Activated T-cell treated with anti-CD3 and anti-CD28 coated beads, Interleukin-2, amount 50 U/mL, for 72 hours (primary cell): ENCODE measurements around the gene GRIP2. TPM values are rescaled to one million over a fixed set of nuclear protein-coding genes. Genes with fewer than 3 reads are reported as not detected.
A peak's percentile ranks its signal among the peaks of the same experiment; 100 is the strongest.

Experiments used
- ATAC-seq, 2 donors: fragments of 150-1000 bp; cut with Tn5 transposase; replicated peaks in 1 of 2; 2 replicates each; pipeline ENCODE4 v1.10.0; 2021; ENCODE audit warnings: moderate library complexity in 2 of 2, mild to moderate bottlenecking in 1 of 2
- DNase-seq, 2 donors: peaks; one replicate each; pipeline ENCODE4 v3.0.0; 2021 to 2022; ENCODE audit warnings: mixed read lengths in 1 of 2
- H3K27ac Mint-ChIP-seq: one replicate; pipeline ENCODE4 v1.8.0; 2022; ENCODE audit warnings: mild to moderate bottlenecking, moderate library complexity, mixed read lengths
- H3K27me3 Mint-ChIP-seq: one replicate; pipeline ENCODE4 v1.8.0; 2022; ENCODE audit warnings: low read depth, mixed read lengths
- H3K36me3 Mint-ChIP-seq, 2 donors: one replicate each; pipeline ENCODE4 v1.8.0; 2022; ENCODE audit warnings: mixed read lengths in 2 of 2, mild to moderate bottlenecking in 1 of 2; ENCODE audit not compliant: insufficient read depth in 2 of 2
- H3K4me1 Mint-ChIP-seq: one replicate; pipeline ENCODE4 v1.8.0; 2022; ENCODE audit warnings: low read depth, mixed read lengths
- H3K4me3 Mint-ChIP-seq, 2 donors: one replicate each; pipeline ENCODE4 v1.8.0; 2022; ENCODE audit warnings: mild to moderate bottlenecking in 2 of 2, mixed read lengths in 2 of 2, moderate library complexity in 2 of 2
- H3K9me3 Mint-ChIP-seq, 2 donors: one replicate each; pipeline ENCODE4 v1.8.0; 2022; ENCODE audit warnings: mixed read lengths in 2 of 2
- total RNA-seq, 2 donors: library from RNA; stranded (reverse); gene quantifications; one replicate each; pipeline ENCODE4 v1.2.3, GENCODE V29; 2022

Gene GRIP2
- total RNA-seq, 2 donors from 2014 or later, result 0.07 TPM; not detected in 1

DNA sequence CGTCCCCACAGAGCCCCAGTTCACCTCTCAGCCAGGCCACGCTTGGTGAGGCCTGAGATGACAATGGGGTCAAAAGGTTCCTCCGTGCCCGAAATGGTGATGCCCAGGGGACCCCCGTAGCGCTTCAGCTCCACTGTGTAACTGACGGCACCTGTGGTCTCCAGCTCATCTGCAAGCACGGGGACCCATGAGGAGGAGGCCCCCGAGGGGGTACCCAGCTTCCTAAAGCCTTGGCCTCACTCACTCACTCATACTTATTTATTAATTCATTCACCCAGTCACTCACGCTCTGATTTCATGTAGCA, 30.4 kb downstream of the GRIP2 start:
- ATAC-seq (no peak), DNase-seq (no peak)
- Mint-ChIP-seq H3K4me3 (no peak overlapping the region), H3K27ac (no peak overlapping the region), H3K4me1 (peaks cover 8% of the 10 kb centered on the region), H3K36me3 (no peaks in the 10 kb centered on the region), H3K9me3 (no peaks in the 10 kb centered on the region), H3K27me3 (no peaks in the 10 kb centered on the region)

DNA sequence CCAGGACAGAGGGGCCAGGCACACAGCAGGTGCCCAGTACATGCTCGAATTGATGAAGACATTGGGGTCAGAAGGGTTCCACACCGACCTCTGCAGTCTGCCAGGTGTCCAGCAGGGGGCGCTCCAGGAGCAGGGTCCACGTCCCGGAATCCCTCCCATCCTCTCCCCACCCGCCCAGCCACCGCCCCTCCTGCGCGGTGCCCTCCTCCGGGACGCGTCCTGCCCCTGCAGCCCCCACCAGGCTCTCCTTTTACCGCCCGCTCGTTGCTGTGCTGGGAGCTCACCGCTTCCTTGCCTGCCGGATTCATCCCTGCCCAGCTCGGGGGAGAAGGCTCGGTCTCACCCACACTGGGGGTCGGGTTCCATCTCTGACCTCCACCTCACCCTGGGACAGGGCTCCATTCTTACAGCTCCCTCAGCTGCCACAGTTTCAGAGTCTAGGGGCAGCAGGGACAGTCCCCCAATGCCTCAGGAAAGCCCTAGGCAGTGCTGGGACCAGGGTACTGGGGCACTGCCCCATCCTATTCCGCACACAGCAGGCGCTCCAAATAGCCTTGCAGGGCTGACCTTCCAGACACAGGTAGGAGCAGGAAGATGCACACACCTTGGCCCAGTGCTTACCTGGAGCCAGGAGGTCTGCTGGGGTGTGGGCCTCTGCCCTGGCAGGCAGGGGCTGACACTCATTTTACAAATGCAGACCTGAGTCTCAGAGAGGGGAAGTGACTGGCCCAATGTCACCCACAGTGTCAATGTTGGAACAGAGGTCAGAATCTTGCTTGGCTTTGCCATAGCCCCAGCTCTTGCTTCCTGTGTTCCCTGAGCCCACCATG, 31.0 kb downstream of the GRIP2 start:
- Mint-ChIP-seq H3K27ac (no peak overlapping the region), H3K9me3 (no peaks in the 10 kb centered on the region), H3K36me3 (no peaks in the 10 kb centered on the region), H3K27me3 (no peaks in the 10 kb centered on the region), H3K4me3 (no peak overlapping the region), H3K4me1 (peaks cover 8% of the 10 kb centered on the region)
- peak; percentile 75 to 83 for DNase-seq
- ATAC-seq, result peak; percentile 66 to 72

DNA sequence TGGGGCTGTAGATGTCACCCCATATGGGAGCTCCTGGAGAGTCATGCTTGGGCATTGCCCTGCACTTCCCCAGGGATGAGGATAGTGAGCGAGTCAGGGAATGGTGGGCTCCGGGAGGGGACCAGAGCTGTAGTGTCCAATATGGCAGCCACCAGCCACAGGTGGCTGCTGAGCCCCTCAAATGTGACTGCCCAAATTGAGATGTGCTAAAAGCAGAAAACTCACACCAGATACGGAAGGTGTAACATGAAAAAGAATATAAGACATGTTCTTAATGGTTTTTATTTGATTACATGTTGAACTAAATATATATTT, 31.7 kb downstream of the GRIP2 start:
- H3K36me3 Mint-ChIP-seq, result no peaks in the 10 kb centered on the region
- H3K27ac Mint-ChIP-seq, result no peak overlapping the region
- ATAC-seq (no peak), DNase-seq (no peak)
- peaks cover 0 to 2% of the 10 kb centered on the region in 2 donors for H3K9me3 Mint-ChIP-seq
- H3K27me3 Mint-ChIP-seq, result no peaks in the 10 kb centered on the region
- H3K4me3 Mint-ChIP-seq, result no peak overlapping the region
- H3K4me1 Mint-ChIP-seq, result peaks cover 8% of the 10 kb centered on the region

DNA sequence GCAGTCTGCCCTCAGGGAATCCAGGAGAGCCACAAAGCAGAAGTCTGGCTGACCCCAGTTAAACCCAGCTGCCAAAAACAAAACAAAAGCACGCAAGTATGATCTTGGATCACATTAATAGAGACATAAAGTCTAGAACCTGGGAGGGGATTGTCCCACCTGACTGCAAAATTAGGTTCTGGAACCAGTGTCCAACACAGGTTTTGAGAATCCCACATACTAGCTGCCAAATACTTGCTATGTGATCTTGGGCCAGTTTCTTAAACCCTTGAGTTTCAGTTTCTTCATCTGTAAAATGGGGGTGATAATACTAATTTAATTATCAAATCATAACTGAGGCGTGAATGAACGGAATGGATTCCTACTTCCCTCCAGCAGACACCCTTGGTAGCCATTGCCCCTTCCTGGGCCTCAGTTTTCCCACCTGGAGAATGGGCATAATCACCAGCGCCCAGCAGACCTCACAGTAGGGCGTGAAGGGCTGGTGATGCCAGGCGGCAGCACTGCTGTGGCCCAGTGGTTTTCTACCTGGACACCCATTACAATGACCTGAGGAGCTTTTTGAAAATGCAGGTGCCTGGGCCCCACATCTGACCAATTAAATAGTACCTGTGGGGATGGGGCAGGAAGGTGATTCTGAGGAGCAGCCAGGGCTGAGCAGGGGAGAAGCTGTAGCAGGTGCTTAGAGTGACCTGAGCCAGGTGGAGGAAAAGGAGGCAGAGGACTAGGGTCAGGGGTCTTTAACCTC, 32.2 kb downstream of the GRIP2 start:
- DNase-seq (no peak), ATAC-seq (no peak)
- Mint-ChIP-seq H3K9me3 (peaks cover 1 to 7% of the 10 kb centered on the region in 2 donors), H3K27me3 (no peaks in the 10 kb centered on the region), H3K36me3 (peaks cover 0 to 4% of the 10 kb centered on the region in 2 donors), H3K27ac (no peak overlapping the region), H3K4me1 (peaks cover 8% of the 10 kb centered on the region), H3K4me3 (no peak overlapping the region)

DNA sequence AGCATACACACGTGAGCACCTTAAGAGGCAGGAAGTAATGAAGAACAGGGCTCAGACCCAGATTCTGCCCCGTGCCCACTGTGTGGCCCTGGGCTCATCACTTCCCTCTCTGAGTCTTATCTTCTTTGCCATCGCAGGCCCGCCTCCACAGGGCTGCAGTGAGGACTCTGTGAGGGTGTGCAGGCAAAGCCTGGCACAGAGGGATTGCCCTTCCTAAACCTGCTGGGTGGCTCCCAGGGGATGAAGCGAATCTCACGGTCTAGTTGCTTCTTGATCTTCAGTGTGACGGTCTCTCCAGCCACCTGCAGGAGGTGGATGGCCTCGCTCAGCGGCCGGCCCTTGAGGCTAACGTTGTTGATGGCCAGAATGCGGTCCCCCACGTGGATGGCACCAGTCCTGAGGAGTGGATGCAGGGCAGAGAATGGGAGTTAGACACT, 32.8 kb downstream of the GRIP2 start:
- H3K9me3 Mint-ChIP-seq, result peaks cover 3 to 8% of the 10 kb centered on the region in 2 donors
- H3K36me3 Mint-ChIP-seq, result peaks cover 3 to 6% of the 10 kb centered on the region in 2 donors
- H3K4me3 Mint-ChIP-seq, result no peak overlapping the region
- no peaks in the 10 kb centered on the region for H3K27me3 Mint-ChIP-seq
- DNase-seq, result no peak
- no peak overlapping the region for H3K27ac Mint-ChIP-seq
- peaks cover 8% of the 10 kb centered on the region for H3K4me1 Mint-ChIP-seq
- no peak for ATAC-seq

GRCh38 chr3:14506626-14507304, 33.4 kb downstream of the GRIP2 start:
- peaks cover 3 to 8% of the 10 kb centered on the region in 2 donors for H3K9me3 Mint-ChIP-seq
- no peak overlapping the region for H3K27ac Mint-ChIP-seq
- H3K36me3 Mint-ChIP-seq, result peaks cover 4 to 6% of the 10 kb centered on the region in 2 donors
- ATAC-seq, result no peak
- H3K4me3 Mint-ChIP-seq, result no peak overlapping the region
- peaks cover 8% of the 10 kb centered on the region for H3K4me1 Mint-ChIP-seq
- no peak for DNase-seq
- no peaks in the 10 kb centered on the region for H3K27me3 Mint-ChIP-seq

- Mint-ChIP-seq H3K4me3 (no peak overlapping the region), H3K27ac (no peak overlapping the region), H3K27me3 (no peaks in the 10 kb centered on the region), H3K36me3 (peaks cover 6% of the 10 kb centered on the region in 2 donors), H3K9me3 (peaks cover 6 to 8% of the 10 kb centered on the region in 2 donors), H3K4me1 (peaks cover 8% of the 10 kb centered on the region)
- ATAC-seq (no peak), DNase-seq (no peak)
These were observed 34.2 kb downstream of the GRIP2 start for GRCh38 chr3:14505803-14506500.

DNA sequence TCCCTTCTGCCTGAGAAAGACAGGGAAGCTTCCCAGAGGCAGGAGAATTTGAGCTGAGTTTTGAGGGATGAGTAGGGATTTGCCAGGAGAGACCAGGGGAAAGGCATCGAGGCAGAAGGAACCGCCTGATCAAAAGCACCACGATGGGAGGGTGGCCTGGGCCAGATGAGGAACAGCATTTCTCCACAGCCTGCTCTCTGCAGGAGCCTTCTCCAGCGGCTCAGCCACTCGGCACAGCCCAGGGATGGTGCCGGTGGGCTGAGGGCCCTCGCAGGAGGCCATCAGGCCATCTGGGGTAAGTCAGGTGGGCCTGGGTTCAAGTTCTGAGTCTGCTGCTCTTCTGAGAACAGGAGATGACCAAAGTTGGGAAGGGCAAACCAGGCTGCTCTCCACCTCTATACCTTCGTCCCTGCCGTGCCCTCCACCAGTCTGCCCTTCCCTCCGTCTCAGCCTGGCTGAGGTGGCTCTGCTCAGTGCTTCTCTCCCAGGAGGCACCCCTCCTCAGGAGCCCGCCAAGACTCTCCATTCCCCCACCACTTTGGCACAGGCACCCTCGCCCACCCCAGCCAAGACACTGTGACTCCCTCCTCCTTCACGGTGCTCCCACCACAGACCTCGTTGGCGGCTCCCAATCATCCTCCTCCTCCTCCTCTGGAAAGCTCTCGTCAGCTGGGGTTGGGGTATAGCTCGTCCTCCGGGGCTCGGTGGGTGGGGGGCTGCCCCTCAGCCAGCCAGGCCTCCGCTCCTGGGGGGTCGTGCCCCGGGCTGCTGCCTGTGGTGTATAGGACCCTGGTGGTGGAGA, 34.9 kb downstream of the GRIP2 start:
- H3K27me3 Mint-ChIP-seq, result no peaks in the 10 kb centered on the region
- ATAC-seq, result no peak
- no peak for DNase-seq

DNA sequence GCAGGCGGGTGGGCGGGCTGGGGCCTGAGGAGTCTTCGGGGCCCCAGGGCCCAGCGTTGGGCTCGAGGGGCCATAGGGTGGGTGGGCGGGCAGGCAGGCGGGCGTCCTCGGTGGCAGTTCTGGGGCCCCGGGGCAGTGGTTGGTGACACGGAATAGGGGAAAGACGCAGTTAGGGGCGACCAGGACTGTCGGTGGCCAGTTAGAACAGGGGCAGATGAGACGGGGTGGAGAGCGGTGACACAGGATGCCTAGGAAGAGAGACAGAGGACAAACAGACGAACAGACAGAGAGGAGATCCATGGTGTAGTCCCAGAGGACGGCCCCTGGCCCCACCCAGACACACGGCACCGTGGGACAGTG, 36.5 kb downstream of the GRIP2 start:
- Mint-ChIP-seq H3K9me3 (peaks cover 9 to 12% of the 10 kb centered on the region in 2 donors), H3K4me3 (no peak overlapping the region), H3K27me3 (no peaks in the 10 kb centered on the region), H3K27ac (no peak overlapping the region), H3K4me1 (peaks cover under 1% of the 10 kb centered on the region), H3K36me3 (peaks cover 6 to 9% of the 10 kb centered on the region in 2 donors)
- DNase-seq (no peak), ATAC-seq (no peak)

More for the DNA sequence above, 34.9 kb downstream of the GRIP2 start:
- Mint-ChIP-seq H3K36me3 (peaks cover 6% of the 10 kb centered on the region in 2 donors), H3K27ac (no peak overlapping the region), H3K4me1 (peaks cover 8% of the 10 kb centered on the region), H3K9me3 (peaks cover 6 to 9% of the 10 kb centered on the region in 2 donors), H3K4me3 (no peak overlapping the region)

DNA sequence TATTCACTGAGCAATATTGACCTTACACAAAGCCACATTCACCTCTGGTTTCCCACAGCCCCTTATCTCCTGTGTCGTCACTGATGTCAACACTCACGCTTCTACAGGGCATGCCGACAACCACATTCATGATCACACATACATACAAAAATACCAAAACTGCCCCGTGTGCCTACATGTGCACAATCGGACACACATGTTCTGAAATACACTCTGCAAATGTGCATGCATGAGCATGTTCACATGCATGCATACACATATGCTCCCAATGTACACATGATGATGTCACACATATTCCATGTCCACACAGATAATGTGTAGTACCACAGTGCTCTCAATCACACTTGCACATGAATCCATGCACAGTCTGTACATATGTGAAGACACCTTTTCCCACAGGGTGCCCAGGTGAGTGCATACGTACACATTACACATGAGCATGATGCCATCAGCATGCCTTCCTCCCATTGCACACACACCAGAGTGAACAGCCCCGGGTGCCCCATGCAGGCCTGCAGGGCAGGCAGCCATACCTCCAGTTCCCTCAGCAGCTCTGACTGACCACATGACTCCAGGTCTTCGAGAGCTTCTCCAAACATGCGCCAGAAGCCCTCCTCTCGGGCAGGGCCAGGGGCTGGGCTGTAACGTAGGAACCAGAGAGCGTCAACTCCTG, 37.0 kb downstream of the GRIP2 start:
- H3K4me3 Mint-ChIP-seq, result no peak overlapping the region
- H3K9me3 Mint-ChIP-seq, result peaks cover 9 to 12% of the 10 kb centered on the region in 2 donors
- no peaks in the 10 kb centered on the region for H3K27me3 Mint-ChIP-seq
- DNase-seq (no peak), ATAC-seq (no peak)
- H3K36me3 Mint-ChIP-seq, result peaks cover 6 to 9% of the 10 kb centered on the region in 2 donors
- no peak overlapping the region for H3K27ac Mint-ChIP-seq
- H3K4me1 Mint-ChIP-seq, result no peaks in the 10 kb centered on the region

- DNase-seq (no peak), ATAC-seq (no peak)
- peaks cover 6 to 9% of the 10 kb centered on the region in 2 donors for H3K36me3 Mint-ChIP-seq
- no peaks in the 10 kb centered on the region for H3K4me1 Mint-ChIP-seq
- H3K9me3 Mint-ChIP-seq, result peaks cover 9 to 12% of the 10 kb centered on the region in 2 donors
- H3K27ac Mint-ChIP-seq, result peak overlapping the region; percentile 64
- H3K27me3 Mint-ChIP-seq, result peaks cover 6% of the 10 kb centered on the region
- no peak overlapping the region for H3K4me3 Mint-ChIP-seq
These were observed 37.7 kb downstream of the GRIP2 start for GRCh38 chr3:14502472-14502871.

- H3K27ac Mint-ChIP-seq, result no peak overlapping the region
- no peak overlapping the region for H3K4me3 Mint-ChIP-seq
- no peaks in the 10 kb centered on the region for H3K4me1 Mint-ChIP-seq
These were observed 42.8 kb downstream of the GRIP2 start for GRCh38 chr3:14497321-14497720.

More at GRCh38 chr3:14497321-14497720, 42.8 kb downstream of the GRIP2 start:
- ATAC-seq (no peak), DNase-seq (no peak)
- Mint-ChIP-seq H3K36me3 (peaks cover 3% of the 10 kb centered on the region in 2 donors), H3K27me3 (peaks cover 9% of the 10 kb centered on the region), H3K9me3 (peaks cover 4 to 6% of the 10 kb centered on the region in 2 donors)
